ENCODE data around the gene SNX24.

- TF ChIP-seq CTCF (IDR thresholded peaks at IDR 0.05; ENCODE audit: insufficient read depth, low read length) (no peak), POLR2AphosphoS5 (IDR thresholded peaks at IDR 0.05; ENCODE audit: low read depth) (no peak)
These were observed 102.9 kb downstream of the SNX24 start for GRCh38 chr5:122948319-122948718.

Data from HL-60 (cell line).